K562 (cell line): ENCODE results near the gene NAXD. TPM values are rescaled to one million over a fixed set of nuclear protein-coding genes. Genes with fewer than 3 reads are reported as not detected.

ENCODE experiments used
- ARID3B ChIP-seq: fragments of 250-450 bp; sonication (Bioruptor Pico); IDR thresholded peaks from 2 replicates; pipeline ENCODE4 v1.4.0; 2020; ENCODE audit warnings: borderline replicate concordance
- CBX3 ChIP-seq, 2 experiments: IDR thresholded peaks; 1 replicate in 1 of 2; 2 replicates in 1 of 2; pipeline ENCODE4 v1.6.1; 2012; ENCODE audit warnings: inconsistent platforms in 2 of 2, low read length in 2 of 2, borderline replicate concordance in 1 of 2, control low read depth in 1 of 2
- CGGBP1 ChIP-seq: fragments of 250-450 bp; sonication (Bioruptor Pico); IDR thresholded peaks from 2 replicates; pipeline ENCODE4 v1.9.0; 2021; ENCODE audit warnings: mild to moderate bottlenecking
- CREM ChIP-seq: IDR thresholded peaks from 2 replicates; pipeline ENCODE4 v1.6.1; 2014; ENCODE audit warnings: antibody characterized with exemption, low read depth
- CTBP1 ChIP-seq: fragments of 450-650 bp; IDR thresholded peaks from 2 replicates; pipeline ENCODE4 v1.6.1; 2016; ENCODE audit warnings: borderline replicate concordance
- ELK1 ChIP-seq: sonication (generic); formaldehyde crosslinking; IDR thresholded peaks from 2 replicates; pipeline ENCODE4 v1.8.1; 2022; ENCODE audit warnings: missing genetic modification reagents
- FOXJ2 ChIP-seq: fragments of 200-800 bp; sonication (Bioruptor generic); IDR thresholded peaks from 2 replicates; pipeline ENCODE4 v1.6.1; 2016; ENCODE audit warnings: missing genetic modification characterization, missing compliant biosample characterization
- GATAD2A ChIP-seq: fragments of 450-650 bp; IDR thresholded peaks from 2 replicates; pipeline ENCODE4 v1.6.1; 2017
- MCM7 ChIP-seq, 2 experiments: fragments of 450-650 bp; IDR thresholded peaks; 2 replicates each; pipeline ENCODE4 v1.6.1; 2016 to 2018
- NFIC ChIP-seq: fragments of 450-650 bp; IDR thresholded peaks from 2 replicates; pipeline ENCODE4 v1.6.1; 2017; ENCODE audit warnings: mild to moderate bottlenecking, inconsistent platforms
- POU5F1 ChIP-seq: fragments of 150-350 bp; IDR thresholded peaks from 2 replicates; pipeline ENCODE4 v1.6.1; 2014; ENCODE audit warnings: borderline replicate concordance, low read length, low read depth, mild to moderate bottlenecking; ENCODE audit not compliant: partially characterized antibody
- PTTG1 ChIP-seq: fragments of 450-650 bp; IDR thresholded peaks from 2 replicates; pipeline ENCODE4 v1.6.1; 2016; ENCODE audit warnings: low read depth, mild to moderate bottlenecking, missing genetic modification characterization, missing compliant biosample characterization
- RB1 ChIP-seq: fragments of 450-650 bp; IDR thresholded peaks from 2 replicates; pipeline ENCODE4 v1.6.1; 2017; ENCODE audit warnings: low read depth, mild to moderate bottlenecking
- RBM15 ChIP-seq: fragments of 200-400 bp; formaldehyde crosslinking; IDR thresholded peaks from 2 replicates; pipeline ENCODE4 v1.6.1; 2018; ENCODE audit warnings: mild to moderate bottlenecking, low read length, moderate library complexity; ENCODE audit not compliant: insufficient read depth
- RBM39 ChIP-seq: fragments of 200-400 bp; formaldehyde crosslinking; optimal IDR thresholded peaks from 2 replicates; pipeline ENCODE3; 2018; ENCODE audit warnings: low read depth, low read length
- RCOR1 ChIP-seq, 2 experiments: IDR thresholded peaks; 2 replicates each; pipeline ENCODE4 v1.6.1; 2012; ENCODE audit warnings: low read depth in 2 of 2, low read length in 2 of 2, borderline replicate concordance in 1 of 2, improper control_type of control experiment in 1 of 2
- SFPQ ChIP-seq: fragments of 200-400 bp; formaldehyde crosslinking; IDR thresholded peaks from 2 replicates; pipeline ENCODE4 v1.6.1; 2017; ENCODE audit warnings: mild to moderate bottlenecking, low read depth, low read length, moderate library complexity
- SMARCC2 ChIP-seq: fragments of 450-650 bp; IDR thresholded peaks from 2 replicates; pipeline ENCODE4 v1.6.1; 2017; ENCODE audit warnings: antibody characterized with exemption, moderate library complexity, mild to moderate bottlenecking, low read depth
- ZBTB26 ChIP-seq: fragments of 450-650 bp; formaldehyde crosslinking; IDR thresholded peaks from 2 replicates; pipeline ENCODE4 v1.4.0; 2022; ENCODE audit warnings: missing genetic modification characterization
- ZNF133 ChIP-seq: fragments of 250-450 bp; sonication (Bioruptor Pico); IDR thresholded peaks from 2 replicates; pipeline ENCODE4 v1.4.0; 2020; ENCODE audit warnings: mild to moderate bottlenecking
- ZNF41 ChIP-seq: fragments of 250-450 bp; sonication (Bioruptor Pico); conservative IDR thresholded peaks from 2 replicates; pipeline ENCODE4 v1.4.0; 2020; ENCODE audit warnings: mild to moderate bottlenecking
- ZNF586 ChIP-seq: fragments of 450-650 bp; formaldehyde crosslinking; conservative IDR thresholded peaks from 2 replicates; pipeline ENCODE4 v1.4.0; 2020; ENCODE audit warnings: mild to moderate bottlenecking, moderate library complexity
- ZNF75A ChIP-seq: fragments of 450-650 bp; formaldehyde crosslinking; IDR thresholded peaks from 2 replicates; pipeline ENCODE4 v1.4.0; 2020; ENCODE audit warnings: mild to moderate bottlenecking
- ZNF780A ChIP-seq: fragments of 250-450 bp; sonication (Bioruptor Pico); IDR thresholded peaks from 2 replicates; pipeline ENCODE4 v1.5.0; 2021; ENCODE audit warnings: mild to moderate bottlenecking
- polyA plus RNA-seq, 8 experiments: library from polyadenylated mRNA; depleted of rRNA in 4 of 8; stranded (reverse) in 5 of 8; unstranded in 3 of 8; fragments of >200 nt; fragmentation: Nextera tagmentation in 2 of 8; fragmentation: Illumina TruSeq in 1 of 8; extraction: Ambion mirVana in 2 of 8; extraction: Trizol in 1 of 8; gene quantifications; 2 replicates each; pipeline versions ENCODE4 v1.2.1 to v1.2.3, GENCODE V29; 2011 to 2014; ENCODE audit warnings: inconsistent platforms in 1 of 8, missing spikeins in 1 of 8
- total RNA-seq, 7 experiments: library from RNA; depleted of rRNA in 6 of 7; stranded (reverse); fragments of >200 nt in 6 of 7; fragmentation: Illumina TruSeq in 2 of 7; extraction: Trizol in 2 of 7; gene quantifications; 2 replicates each; pipeline versions ENCODE4 v1.2.1 to v1.2.3, GENCODE V29; 2011 to 2021; ENCODE audit warnings: low replicate concordance in 1 of 7

The NAXD gene
- total and polyA plus RNA-seq, 9 of the 15 experiments (the other 6 are each of a cell fraction or from before 2014, with no cell fraction given), result 0.59 to 20.6 (median 13.0) TPM

- no peak for TF ChIP-seq CBX3 (IDR thresholded peaks at IDR 0.05; ENCODE audit: borderline replicate concordance in 1 of 2, low read length in 2 of 2)
- no peak for TF ChIP-seq SFPQ
- TF ChIP-seq ZNF41 (CRISPR knock-in tag), result no peak
- TF ChIP-seq SMARCC2, result no peak
- TF ChIP-seq MCM7 (IDR thresholded peaks at IDR 0.05), result no peak
- peak in 1 of 2 experiments; percentile 44; a peak in 1 of 4 replicates for TF ChIP-seq RCOR1 (IDR thresholded peaks at IDR 0.05; ENCODE audit: borderline replicate concordance in 1 of 2, low read depth in 2 of 2, low read length in 2 of 2)
- no peak for TF ChIP-seq ZNF586 (CRISPR knock-in tag)
- no peak for TF ChIP-seq PTTG1
- TF ChIP-seq ZNF75A (CRISPR knock-in tag), result no peak
- no peak for TF ChIP-seq ZNF780A (CRISPR knock-in tag)
- TF ChIP-seq ELK1 (CRISPR knock-in tag), result no peak
- no peak for TF ChIP-seq ZNF133
- TF ChIP-seq RBM39, result no peak
- no peak for TF ChIP-seq GATAD2A
- no peak for TF ChIP-seq RBM15
- TF ChIP-seq NFIC, result no peak
- no peak for TF ChIP-seq ARID3B (CRISPR knock-in tag)
- no peak for TF ChIP-seq RB1
- TF ChIP-seq CGGBP1 (CRISPR knock-in tag), result no peak
- TF ChIP-seq CTBP1, result no peak
- TF ChIP-seq POU5F1, result no peak
- peak; percentile 56; the same call in 1 of the 2 replicates for TF ChIP-seq CREM
- TF ChIP-seq FOXJ2, result no peak
- no peak for TF ChIP-seq ZBTB26 (CRISPR knock-in tag)
These were observed 2.2 kb downstream of the NAXD start (continued) for GRCh38 chr13:110617321-110618072.
